AG04450 (cell line): ENCODE measurements around the gene CDH22. TPM values are rescaled to one million over a fixed set of nuclear protein-coding genes. Genes with fewer than 3 reads are reported as not detected.

ENCODE experiments used
- CTCF ChIA-PET: fragments of 300-600, 350-600 bp; formaldehyde crosslinking; extraction: SDS; loops from one replicate; lab custom pipeline; 2022; ENCODE audit warnings: antibody characterized with exemption, inconsistent platforms; lab: Charles Lee
- POLR2A ChIA-PET: fragments of 350-600 bp; formaldehyde crosslinking; extraction: SDS; loops from one replicate; lab custom pipeline; 2021; ENCODE audit warnings: antibody characterized with exemption, inconsistent platforms; lab: Yijun Ruan, JAX
- DNase-seq: peaks from one replicate; pipeline ENCODE4 v3.0.0-alpha.2; 2011; ENCODE audit warnings: low read depth, low spot score
- H3K27ac ChIP-seq: one replicate; pipeline ENCODE4 v1.5.1; 2012; ENCODE audit warnings: low read depth, low read length, control low read depth
- H3K27me3 ChIP-seq: one replicate; pipeline ENCODE4 v1.6.0; 2012; ENCODE audit warnings: low read length; ENCODE audit not compliant: control insufficient read depth, insufficient read depth
- H3K4me3 ChIP-seq: 2 replicates; pipeline ENCODE4 v1.5.1; 2011; ENCODE audit warnings: mild to moderate bottlenecking, low read depth, low read length, control low read depth
- H3K9me3 ChIP-seq: 2 replicates; pipeline ENCODE4 v1.5.1; 2012; ENCODE audit warnings: low read length; ENCODE audit not compliant: control insufficient read depth, insufficient read depth
- CTCF ChIP-seq: IDR thresholded peaks from 2 replicates; pipeline ENCODE4 v1.5.1; 2011; ENCODE audit warnings: low read depth, low read length, control low read depth, inconsistent platforms
- polyA plus RNA-seq: library from polyadenylated mRNA; depleted of rRNA; stranded (reverse); fragments of >200 nt; gene quantifications from 2 replicates; pipeline ENCODE4 v1.2.3, GENCODE V29; 2011

The CDH22 gene
- polyA plus RNA-seq, 1 experiment, result not detected

- CTCF ChIA-PET, result no interaction called here
- H3K27me3 ChIP-seq, result peaks cover 1% of the 10 kb centered on the region
- POLR2A ChIA-PET, result no interaction called here
Measured at GRCh38 chr20:46289432-46289831, 18.9 kb downstream of the CDH22 start.

GRCh38 chr20:46286977-46287376, 21.3 kb downstream of the CDH22 start:
- Histone ChIP-seq H3K4me3 (no peak overlapping the region), H3K9me3 (no peaks in the 10 kb centered on the region), H3K27ac (no peak overlapping the region), H3K27me3 (peaks cover 4% of the 10 kb centered on the region)
- ChIA-PET CTCF (no interaction called here), POLR2A (no interaction called here)
- DNase-seq, result no peak
- TF ChIP-seq CTCF, result no peak

More at GRCh38 chr20:46289432-46289831, 18.9 kb downstream of the CDH22 start:
- no peak for TF ChIP-seq CTCF
- no peak for DNase-seq
- no peaks in the 10 kb centered on the region for H3K9me3 ChIP-seq
- no peak overlapping the region for H3K4me3 ChIP-seq
- no peak overlapping the region for H3K27ac ChIP-seq

- ChIA-PET CTCF (no interaction called here), POLR2A (no interaction called here)
- H3K27me3 ChIP-seq, result peaks cover 4% of the 10 kb centered on the region
Measured at GRCh38 chr20:46286382-46286781, 21.9 kb downstream of the CDH22 start.

GRCh38 chr20:46285740-46286139, 22.6 kb downstream of the CDH22 start:
- no peak for TF ChIP-seq CTCF
- no peak for DNase-seq
- Histone ChIP-seq H3K4me3 (no peak overlapping the region), H3K27me3 (peaks cover 4% of the 10 kb centered on the region), H3K27ac (no peak overlapping the region), H3K9me3 (no peaks in the 10 kb centered on the region)
- ChIA-PET POLR2A (no interaction called here), CTCF (no interaction called here)

More at GRCh38 chr20:46286382-46286781, 21.9 kb downstream of the CDH22 start:
- DNase-seq, result no peak
- H3K27ac ChIP-seq, result no peak overlapping the region
- H3K9me3 ChIP-seq, result no peaks in the 10 kb centered on the region
- H3K4me3 ChIP-seq, result no peak overlapping the region
- no peak for TF ChIP-seq CTCF

GRCh38 chr20:46285072-46285471, 23.2 kb downstream of the CDH22 start:
- CTCF ChIA-PET, result no interaction called here
- DNase-seq, result no peak
- H3K9me3 ChIP-seq, result no peaks in the 10 kb centered on the region
- no peak overlapping the region for H3K4me3 ChIP-seq
- no peak for TF ChIP-seq CTCF
- peaks cover 4% of the 10 kb centered on the region for H3K27me3 ChIP-seq
- POLR2A ChIA-PET, result no interaction called here
- H3K27ac ChIP-seq, result no peak overlapping the region
